Testis (tissue), 2 donors: ENCODE data around the gene SMTNL2.

Experiments
- CTCF ChIP-seq, 3 experiments: fragments of 450-650 bp in 2 of 3; fragments of 200-600 bp in 1 of 3; sonication (generic) in 1 of 3; IDR thresholded peaks; one replicate each; pipeline ENCODE4 v1.5.1; 2016 to 2019; ENCODE audit warnings: antibody characterized with exemption in 3 of 3, mild to moderate bottlenecking in 2 of 3, moderate library complexity in 1 of 3
- POLR2A ChIP-seq: fragments of 450-650 bp; IDR thresholded peaks from one replicate; pipeline ENCODE4 v1.6.1; 2017; ENCODE audit warnings: antibody characterized with exemption, mild to moderate bottlenecking, moderate library complexity

- TF ChIP-seq CTCF (IDR thresholded peaks at IDR 0.05) (no peak), POLR2A (no peak)
Measured at GRCh38 chr17:4590981-4591453, 6.7 kb downstream of the SMTNL2 start.
